HG02981 (cell line): Measurements from ENCODE around the gene MYL5.
"Not testable (repeated sequence)": the region's sequence is repeated elsewhere in the genome, so short reads cannot be mapped to it uniquely, and the experiment has no call there.

Source experiments
- ATAC-seq: cut with Tn5 transposase; IDR thresholded peaks from one replicate; pipeline ENCODE4 v1.9.1; 2021; ENCODE audit warnings: mild to moderate bottlenecking, moderate library complexity; ENCODE audit not compliant: unreplicated experiment

Gene MYL5

GRCh38 chr4:674172-675035 is at the start of gene MYL5, which contains the start of gene ATP5ME:
MYL5 (plus strand) TSS chr4:674542; CDS start chr4:678027, 3,485 bp downstream.
ATP5ME (minus strand) TSS chr4:674276; CDS start chr4:674247, 29 bp downstream.
- peak; percentile 79 for ATAC-seq

GRCh38 chr4:624705-625590 is 49.4 kb upstream of the MYL5 start, which contains the start of gene PDE6B:
PDE6B (plus strand) TSS chr4:625573; CDS start chr4:625627, 54 bp downstream.
- no peak for ATAC-seq

GRCh38 chr4:625631-626161 is 48.6 kb upstream of the MYL5 start:
- ATAC-seq = no peak

GRCh38 chr4:626201-627091 is 47.9 kb upstream of the MYL5 start:
- ATAC-seq = no peak

- no peak for ATAC-seq
Measured at GRCh38 chr4:627347-628125, 46.8 kb upstream of the MYL5 start.

GRCh38 chr4:628311-628741 is 46.0 kb upstream of the MYL5 start:
- ATAC-seq = no peak

GRCh38 chr4:628821-629635 is 45.3 kb upstream of the MYL5 start:
- ATAC-seq = no peak

GRCh38 chr4:629636-629914 is 44.8 kb upstream of the MYL5 start:
- no peak for ATAC-seq

GRCh38 chr4:629915-630641 is 44.3 kb upstream of the MYL5 start:
- ATAC-seq = no peak

GRCh38 chr4:630656-631055 is 43.7 kb upstream of the MYL5 start:
- ATAC-seq = no peak

- ATAC-seq = no peak
Measured at GRCh38 chr4:632196-632790, 42.0 kb upstream of the MYL5 start.

- ATAC-seq = no peak
Measured at GRCh38 chr4:632926-633325, 41.4 kb upstream of the MYL5 start.

- no peak for ATAC-seq
Measured at GRCh38 chr4:633406-633805, 40.9 kb upstream of the MYL5 start.

GRCh38 chr4:633976-634598 is 40.3 kb upstream of the MYL5 start:
- no peak for ATAC-seq

- ATAC-seq = no peak
Measured at GRCh38 chr4:634599-634985, 39.8 kb upstream of the MYL5 start.

GRCh38 chr4:635066-635835 is 39.1 kb upstream of the MYL5 start:
- not testable (repeated sequence) for ATAC-seq
